Measurements from ENCODE around the gene GAS7.

The GAS7 gene

GRCh38 chr17:10200016-10200415, 1.6 kb upstream of the GAS7 start:
- Histone ChIP-seq H3K4me3 (ENCODE audit: low read depth, low read length) (no peak overlapping the region), H3K27me3 (ENCODE audit: control insufficient read depth, insufficient read depth, low read length) (peaks cover 35% of the 10 kb centered on the region), H3K9me3 (ENCODE audit: control insufficient read depth, insufficient read depth, low read depth, low read length) (peaks cover 20% of the 10 kb centered on the region), H3K36me3 (ENCODE audit: control insufficient read depth, insufficient read depth, low read length) (0 out of 2 replicates have a peak, but pooled peaks cover 2% of the 10 kb centered on the region), H3K27ac (ENCODE audit: low read depth, low read length) (no peak overlapping the region), H3K4me1 (ENCODE audit: control insufficient read depth, insufficient read depth, low read length) (peaks cover 9% of the 10 kb centered on the region), H3K9ac (ENCODE audit: low read length) (no peak overlapping the region)

- H3K9me3 ChIP-seq (ENCODE audit: control insufficient read depth, insufficient read depth, low read depth, low read length) = peaks cover 21% of the 10 kb centered on the region
- peak overlapping the region; percentile 80 for H3K9ac ChIP-seq (ENCODE audit: low read length)
- peaks cover 35% of the 10 kb centered on the region for H3K27me3 ChIP-seq (ENCODE audit: control insufficient read depth, insufficient read depth, low read length)
- H3K4me3 ChIP-seq (ENCODE audit: low read depth, low read length) = peak overlapping the region; percentile 90
- peaks cover 9% of the 10 kb centered on the region for H3K4me1 ChIP-seq (ENCODE audit: control insufficient read depth, insufficient read depth, low read length)
- no peaks in the 10 kb centered on the region for H3K36me3 ChIP-seq (ENCODE audit: control insufficient read depth, insufficient read depth, low read length)
- H3K27ac ChIP-seq (ENCODE audit: low read depth, low read length) = no peak overlapping the region
Observed at GRCh38 chr17:10197721-10198508, 491 bp downstream of the GAS7 start.

- H3K27ac ChIP-seq (ENCODE audit: low read depth, low read length) = no peak overlapping the region
- peaks cover 35% of the 10 kb centered on the region for H3K27me3 ChIP-seq (ENCODE audit: control insufficient read depth, insufficient read depth, low read length)
Observed at GRCh38 chr17:10197362-10197720, 1.1 kb downstream of the GAS7 start.

GRCh38 chr17:10196941-10197340, 1.5 kb downstream of the GAS7 start:
- peaks cover 26% of the 10 kb centered on the region for H3K9me3 ChIP-seq (ENCODE audit: control insufficient read depth, insufficient read depth, low read depth, low read length)
- H3K27me3 ChIP-seq (ENCODE audit: control insufficient read depth, insufficient read depth, low read length) = peaks cover 35% of the 10 kb centered on the region
- H3K9ac ChIP-seq (ENCODE audit: low read length) = peak overlapping the region; percentile 80
- no peaks in the 10 kb centered on the region for H3K36me3 ChIP-seq (ENCODE audit: control insufficient read depth, insufficient read depth, low read length)
- peaks cover 9% of the 10 kb centered on the region for H3K4me1 ChIP-seq (ENCODE audit: control insufficient read depth, insufficient read depth, low read length)
- no peak overlapping the region for H3K27ac ChIP-seq (ENCODE audit: low read depth, low read length)
- peak overlapping the region; percentile 90; the same call in 1 of the 2 replicates for H3K4me3 ChIP-seq (ENCODE audit: low read depth, low read length)

More at GRCh38 chr17:10197362-10197720, 1.1 kb downstream of the GAS7 start:
- Histone ChIP-seq H3K4me1 (ENCODE audit: control insufficient read depth, insufficient read depth, low read length) (peaks cover 9% of the 10 kb centered on the region), H3K9me3 (ENCODE audit: control insufficient read depth, insufficient read depth, low read depth, low read length) (peaks cover 26% of the 10 kb centered on the region), H3K4me3 (ENCODE audit: low read depth, low read length) (peak overlapping the region; percentile 90), H3K36me3 (ENCODE audit: control insufficient read depth, insufficient read depth, low read length) (no peaks in the 10 kb centered on the region), H3K9ac (ENCODE audit: low read length) (peak overlapping the region; percentile 80)

- H3K9ac ChIP-seq (ENCODE audit: low read length) = no peak overlapping the region
- H3K9me3 ChIP-seq (ENCODE audit: control insufficient read depth, insufficient read depth, low read depth, low read length) = peaks cover 26% of the 10 kb centered on the region
- H3K4me1 ChIP-seq (ENCODE audit: control insufficient read depth, insufficient read depth, low read length) = peaks cover 9% of the 10 kb centered on the region
- no peaks in the 10 kb centered on the region for H3K36me3 ChIP-seq (ENCODE audit: control insufficient read depth, insufficient read depth, low read length)
- peaks cover 35% of the 10 kb centered on the region for H3K27me3 ChIP-seq (ENCODE audit: control insufficient read depth, insufficient read depth, low read length)
- H3K4me3 ChIP-seq (ENCODE audit: low read depth, low read length) = no peak overlapping the region
- no peak overlapping the region for H3K27ac ChIP-seq (ENCODE audit: low read depth, low read length)
Observed at GRCh38 chr17:10196384-10196895, 2.0 kb downstream of the GAS7 start.

GRCh38 chr17:10195090-10195805, 3.2 kb downstream of the GAS7 start:
- Histone ChIP-seq H3K27ac (ENCODE audit: low read depth, low read length) (no peak overlapping the region), H3K9me3 (ENCODE audit: control insufficient read depth, insufficient read depth, low read depth, low read length) (peaks cover 26% of the 10 kb centered on the region), H3K4me1 (ENCODE audit: control insufficient read depth, insufficient read depth, low read length) (peaks cover 9% of the 10 kb centered on the region), H3K4me3 (ENCODE audit: low read depth, low read length) (no peak overlapping the region), H3K27me3 (ENCODE audit: control insufficient read depth, insufficient read depth, low read length) (peaks cover 35% of the 10 kb centered on the region), H3K9ac (ENCODE audit: low read length) (no peak overlapping the region), H3K36me3 (ENCODE audit: control insufficient read depth, insufficient read depth, low read length) (no peaks in the 10 kb centered on the region)

GRCh38 chr17:10193632-10194031, 4.8 kb downstream of the GAS7 start:
- H3K27ac ChIP-seq (ENCODE audit: low read depth, low read length) = no peak overlapping the region
- H3K4me1 ChIP-seq (ENCODE audit: control insufficient read depth, insufficient read depth, low read length) = peaks cover 12% of the 10 kb centered on the region
- H3K36me3 ChIP-seq (ENCODE audit: control insufficient read depth, insufficient read depth, low read length) = no peaks in the 10 kb centered on the region
- peaks cover 26% of the 10 kb centered on the region for H3K9me3 ChIP-seq (ENCODE audit: control insufficient read depth, insufficient read depth, low read depth, low read length)
- no peak overlapping the region for H3K4me3 ChIP-seq (ENCODE audit: low read depth, low read length)
- peaks cover 23% of the 10 kb centered on the region for H3K27me3 ChIP-seq (ENCODE audit: control insufficient read depth, insufficient read depth, low read length)
- H3K9ac ChIP-seq (ENCODE audit: low read length) = no peak overlapping the region

GRCh38 chr17:10192972-10193371, 5.4 kb downstream of the GAS7 start:
- peaks cover 26% of the 10 kb centered on the region for H3K9me3 ChIP-seq (ENCODE audit: control insufficient read depth, insufficient read depth, low read depth, low read length)
- no peak overlapping the region for H3K27ac ChIP-seq (ENCODE audit: low read depth, low read length)
- no peak overlapping the region for H3K9ac ChIP-seq (ENCODE audit: low read length)
- peaks cover 19% of the 10 kb centered on the region for H3K27me3 ChIP-seq (ENCODE audit: control insufficient read depth, insufficient read depth, low read length)
- H3K36me3 ChIP-seq (ENCODE audit: control insufficient read depth, insufficient read depth, low read length) = no peaks in the 10 kb centered on the region
- no peak overlapping the region for H3K4me3 ChIP-seq (ENCODE audit: low read depth, low read length)
- H3K4me1 ChIP-seq (ENCODE audit: control insufficient read depth, insufficient read depth, low read length) = peaks cover 12% of the 10 kb centered on the region

GRCh38 chr17:10192461-10192860, 5.9 kb downstream of the GAS7 start:
- H3K36me3 ChIP-seq (ENCODE audit: control insufficient read depth, insufficient read depth, low read length) = no peaks in the 10 kb centered on the region
- H3K27me3 ChIP-seq (ENCODE audit: control insufficient read depth, insufficient read depth, low read length) = peaks cover 14% of the 10 kb centered on the region
- no peak overlapping the region for H3K9ac ChIP-seq (ENCODE audit: low read length)
- peaks cover 26% of the 10 kb centered on the region for H3K9me3 ChIP-seq (ENCODE audit: control insufficient read depth, insufficient read depth, low read depth, low read length)
- peaks cover 10% of the 10 kb centered on the region for H3K4me1 ChIP-seq (ENCODE audit: control insufficient read depth, insufficient read depth, low read length)
- H3K4me3 ChIP-seq (ENCODE audit: low read depth, low read length) = no peak overlapping the region
- no peak overlapping the region for H3K27ac ChIP-seq (ENCODE audit: low read depth, low read length)

- no peak overlapping the region for H3K4me3 ChIP-seq (ENCODE audit: low read depth, low read length)
- no peak overlapping the region for H3K27ac ChIP-seq (ENCODE audit: low read depth, low read length)
- no peak overlapping the region for H3K9ac ChIP-seq (ENCODE audit: low read length)
- no peaks in the 10 kb centered on the region for H3K27me3 ChIP-seq (ENCODE audit: control insufficient read depth, insufficient read depth, low read length)
- H3K36me3 ChIP-seq (ENCODE audit: control insufficient read depth, insufficient read depth, low read length) = no peaks in the 10 kb centered on the region
- peaks cover 26% of the 10 kb centered on the region for H3K4me1 ChIP-seq (ENCODE audit: control insufficient read depth, insufficient read depth, low read length)
- H3K9me3 ChIP-seq (ENCODE audit: control insufficient read depth, insufficient read depth, low read depth, low read length) = no peaks in the 10 kb centered on the region
Observed at GRCh38 chr17:10187456-10187855, 10.9 kb downstream of the GAS7 start.

All from HUES6 (cell line).